ENCODE results near the gene TMEM126A. TPM values are rescaled to one million over a fixed set of nuclear protein-coding genes. Genes with fewer than 3 reads are reported as not detected.

The TMEM126A gene
- total RNA-seq, 1 donor from 2014 or later = 24.6 TPM

DNA sequence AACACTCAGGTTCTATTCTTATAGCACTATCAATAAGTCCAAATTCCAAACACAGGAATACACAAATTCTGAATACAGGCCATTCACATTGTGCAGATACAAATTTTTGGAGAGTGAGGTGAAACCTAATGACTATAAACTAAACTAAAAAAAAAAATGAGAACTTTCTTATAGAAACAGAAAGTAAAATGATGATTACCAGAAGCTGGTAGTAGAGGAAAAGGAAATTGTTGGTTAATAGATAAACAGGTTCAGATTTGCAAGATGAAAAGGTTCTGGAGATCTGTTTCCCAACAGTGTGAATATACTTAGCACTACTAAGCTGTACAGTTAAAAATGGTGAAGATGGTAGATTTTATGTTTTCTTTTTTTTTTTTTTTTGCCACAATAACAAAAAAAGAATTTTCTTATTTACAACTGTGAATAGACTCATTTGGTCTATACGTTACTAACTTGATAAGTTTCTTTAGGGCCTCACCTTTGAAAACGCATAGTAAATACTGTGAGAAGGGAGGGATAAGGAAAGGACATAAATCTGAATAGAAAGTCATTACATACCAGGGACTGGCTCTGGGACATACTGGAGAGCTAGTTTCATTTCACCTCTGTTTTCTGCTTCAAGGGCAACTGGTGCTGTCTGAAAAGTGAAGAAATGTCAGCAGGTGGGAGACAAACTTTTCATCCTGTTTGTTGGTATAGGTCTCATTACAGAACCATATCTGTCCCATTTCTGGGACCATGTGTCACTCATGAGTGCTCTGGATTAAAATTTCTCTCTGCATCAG lies 52.4 kb downstream of the TMEM126A start:
- DNase-seq (ENCODE audit: low read depth) = no peak
- TF ChIP-seq, protein P1, sequence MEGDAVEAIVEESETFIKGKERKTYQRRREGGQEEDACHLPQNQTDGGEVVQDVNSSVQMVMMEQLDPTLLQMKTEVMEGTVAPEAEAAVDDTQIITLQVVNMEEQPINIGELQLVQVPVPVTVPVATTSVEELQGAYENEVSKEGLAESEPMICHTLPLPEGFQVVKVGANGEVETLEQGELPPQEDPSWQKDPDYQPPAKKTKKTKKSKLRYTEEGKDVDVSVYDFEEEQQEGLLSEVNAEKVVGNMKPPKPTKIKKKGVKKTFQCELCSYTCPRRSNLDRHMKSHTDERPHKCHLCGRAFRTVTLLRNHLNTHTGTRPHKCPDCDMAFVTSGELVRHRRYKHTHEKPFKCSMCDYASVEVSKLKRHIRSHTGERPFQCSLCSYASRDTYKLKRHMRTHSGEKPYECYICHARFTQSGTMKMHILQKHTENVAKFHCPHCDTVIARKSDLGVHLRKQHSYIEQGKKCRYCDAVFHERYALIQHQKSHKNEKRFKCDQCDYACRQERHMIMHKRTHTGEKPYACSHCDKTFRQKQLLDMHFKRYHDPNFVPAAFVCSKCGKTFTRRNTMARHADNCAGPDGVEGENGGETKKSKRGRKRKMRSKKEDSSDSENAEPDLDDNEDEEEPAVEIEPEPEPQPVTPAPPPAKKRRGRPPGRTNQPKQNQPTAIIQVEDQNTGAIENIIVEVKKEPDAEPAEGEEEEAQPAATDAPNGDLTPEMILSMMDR (conservative IDR thresholded peaks at IDR 0.05; ENCODE audit: low read depth, low read length) = no peak
- H3K4me3 ChIP-seq (ENCODE audit: low read depth, low read length) = no peak overlapping the region

DNA sequence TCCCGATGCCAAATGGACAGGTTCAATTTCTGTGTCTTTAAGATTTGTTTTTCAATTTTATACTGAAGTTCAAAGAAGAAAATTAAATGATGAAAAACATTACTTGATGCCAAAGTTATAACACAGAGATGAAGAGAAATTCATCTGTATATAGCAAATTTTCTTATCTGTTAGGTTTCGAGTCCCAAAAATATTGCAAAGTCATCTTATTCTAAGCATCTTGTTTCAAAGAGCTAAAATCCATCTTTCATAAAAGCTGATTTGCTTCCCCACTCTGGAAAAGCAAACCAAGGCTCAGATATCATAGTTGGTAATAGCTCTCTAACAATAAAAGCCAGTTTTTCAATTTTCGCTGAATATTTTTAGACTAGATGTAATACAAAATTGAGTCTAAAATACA lies 57.2 kb downstream of the TMEM126A start:
- no peak for DNase-seq (ENCODE audit: low read depth)
- TF ChIP-seq, protein P1 (conservative IDR thresholded peaks at IDR 0.05; ENCODE audit: low read depth, low read length) = no peak
- H3K4me3 ChIP-seq (ENCODE audit: low read depth, low read length) = no peak overlapping the region

DNA sequence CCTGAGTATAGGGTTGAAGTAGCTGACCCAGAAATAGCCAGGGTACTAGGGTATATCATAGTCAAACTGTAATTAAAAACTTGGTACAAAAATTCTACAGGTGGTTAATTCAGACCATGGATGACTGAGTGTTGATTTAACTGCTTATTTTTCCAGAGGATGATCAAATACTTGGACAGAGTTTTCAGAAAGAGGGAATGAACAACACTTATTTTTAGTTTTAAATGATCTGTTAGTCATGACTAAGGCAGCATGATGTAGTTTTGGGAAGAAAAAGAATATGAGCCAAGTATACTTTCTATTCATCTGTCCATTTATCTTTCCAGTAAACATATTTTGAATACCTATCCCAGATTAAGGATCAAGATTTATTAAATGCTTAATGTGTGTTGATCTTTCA lies 58.0 kb downstream of the TMEM126A start:
- DNase-seq (ENCODE audit: low read depth) = no peak
- TF ChIP-seq, protein P1 (conservative IDR thresholded peaks at IDR 0.05; ENCODE audit: low read depth, low read length) = no peak
- no peak overlapping the region for H3K4me3 ChIP-seq (ENCODE audit: low read depth, low read length)

Other genes with a start within 250 kb of the TMEM126A start
- 0.17 and 0.58 TPM in 2 replicates for gene DLG2, start 20.6 kb upstream of the TMEM126A start, total RNA-seq
- 68.8 and 86.8 TPM in 2 replicates for gene TMEM126B, start 19.4 kb upstream of the TMEM126A start, total RNA-seq
- gene CREBZF, start 17.2 kb downstream of the TMEM126A start, total RNA-seq = 20.6 and 24.7 TPM in 2 replicates
- gene CCDC89, start 38.2 kb downstream of the TMEM126A start, total RNA-seq = 0.51 TPM in 1 of 2 replicates, not detected in the other
- 5.6 and 25.7 TPM in 2 replicates for gene SYTL2, start 163.2 kb downstream of the TMEM126A start, total RNA-seq
- gene CCDC83, start 207.4 kb downstream of the TMEM126A start, total RNA-seq = not detected in 2 replicates